Endothelial cell of umbilical vein (primary cell): Measurements from ENCODE around the gene C16orf82. TPM values are rescaled to one million over a fixed set of nuclear protein-coding genes. Genes with fewer than 3 reads are reported as not detected.

ENCODE experiments used
- BruUV-seq: library from RNA; stranded (reverse); fragments of 400-500 nt; replicated peaks from 2 replicates; lab custom pipeline; 2021; lab: Mats Ljungman, UMichigan
- CTCF ChIA-PET: fragments of 300-600, 350-600 bp; sonication (Branson Sonifier 250); formaldehyde crosslinking; loops from one replicate; lab custom pipeline; 2021; ENCODE audit warnings: antibody characterized with exemption, inconsistent platforms; lab: Charles Lee
- POLR2A ChIA-PET: fragments of 300-600, 350-600 bp; sonication (Branson Sonifier 250); formaldehyde crosslinking; loops from one replicate; lab custom pipeline; 2021; ENCODE audit warnings: antibody characterized with exemption, inconsistent platforms; lab: Charles Lee
- DNase-seq: peaks from one replicate; pipeline ENCODE4 v3.0.0-alpha.2; 2011; ENCODE audit warnings: low read depth, low spot score
- FAIRE-seq: peaks from 2 replicates; lab custom pipeline; 2011; peaks lifted over from hg19 to GRCh38; lab: Jason Lieb, UNC
- H2AFZ ChIP-seq: 2 replicates; pipeline ENCODE4 v1.6.0; 2012; ENCODE audit warnings: low read depth, low read length, control low read depth, inconsistent platforms
- H3K27ac ChIP-seq: 2 replicates; pipeline ENCODE4 v1.5.1; 2011; ENCODE audit warnings: low read depth, mild to moderate bottlenecking, control low read depth, low read length, moderate library complexity; ENCODE audit not compliant: insufficient read depth
- H3K27me3 ChIP-seq, 2 experiments: 2 replicates each; pipeline versions ENCODE4 v1.6.0 to v1.6.1; 2011; ENCODE audit warnings: low read length in 2 of 2, mixed read lengths in 1 of 2; ENCODE audit not compliant: control insufficient read depth in 2 of 2, insufficient read depth in 2 of 2
- H3K36me3 ChIP-seq, 2 experiments: 2 replicates in 1 of 2; 3 replicates in 1 of 2; pipeline ENCODE4 v1.5.1; 2011; ENCODE audit warnings: low read length in 2 of 2, mild to moderate bottlenecking in 1 of 2, moderate library complexity in 1 of 2; ENCODE audit not compliant: control insufficient read depth in 2 of 2, insufficient read depth in 2 of 2; ENCODE audit errors: extremely low read depth in 1 of 2
- H3K4me1 ChIP-seq: 3 replicates; pipeline ENCODE4 v1.5.1; 2011; ENCODE audit warnings: mild to moderate bottlenecking, low read length; ENCODE audit not compliant: control insufficient read depth, insufficient read depth; ENCODE audit errors: extremely low read depth
- H3K4me2 ChIP-seq: 2 replicates; pipeline ENCODE4 v1.6.1; 2011; ENCODE audit warnings: low read length, control low read depth, mixed read lengths; ENCODE audit not compliant: insufficient read depth
- H3K4me3 ChIP-seq, 3 experiments: fragments of 200-600 bp in 1 of 3; sonication (generic), shearing (Covaris generic) in 1 of 3; replicated peaks in 1 of 3; 2 replicates each; pipeline ENCODE4 v1.5.1; 2011 to 2016; ENCODE audit warnings: control low read depth in 3 of 3, low read length in 3 of 3, mild to moderate bottlenecking in 2 of 3, inconsistent platforms in 1 of 3, low read depth in 1 of 3, moderate library complexity in 1 of 3; ENCODE audit not compliant: insufficient read depth in 1 of 3
- H3K79me2 ChIP-seq: 2 replicates; pipeline ENCODE4 v1.6.0; 2012; ENCODE audit warnings: low read length, inconsistent platforms; ENCODE audit not compliant: control insufficient read depth, insufficient read depth
- H3K9ac ChIP-seq: replicated peaks from 2 replicates; pipeline ENCODE3; 2011; ENCODE audit warnings: low read length, control low read depth; ENCODE audit not compliant: insufficient read depth; ENCODE audit errors: extremely low read depth
- H3K9me1 ChIP-seq: replicated peaks from 3 replicates; pipeline ENCODE4 v1.6.0; 2011; ENCODE audit warnings: mild to moderate bottlenecking, low read length; ENCODE audit not compliant: control insufficient read depth, insufficient read depth; ENCODE audit errors: extremely low read depth
- H3K9me3 ChIP-seq: replicated peaks from 2 replicates; pipeline ENCODE4 v1.5.1; 2012; ENCODE audit warnings: low read length, inconsistent platforms; ENCODE audit not compliant: control insufficient read depth, insufficient read depth
- H4K20me1 ChIP-seq: replicated peaks from 2 replicates; pipeline ENCODE3; 2011; ENCODE audit warnings: mild to moderate bottlenecking, low read length; ENCODE audit not compliant: control insufficient read depth, insufficient read depth; ENCODE audit errors: extremely low read depth
- CTCF ChIP-seq, 2 donors: IDR thresholded peaks; 1 replicate in 1 of 2; 2 replicates in 1 of 2; pipeline ENCODE4 v1.5.1; 2011; ENCODE audit warnings: low read length in 2 of 2, mild to moderate bottlenecking in 2 of 2, moderate library complexity in 2 of 2, control low read depth in 1 of 2, inconsistent platforms in 1 of 2, low read depth in 1 of 2; ENCODE audit not compliant: insufficient read depth in 1 of 2; ENCODE audit errors: extremely low read depth in 1 of 2
- EZH2 ChIP-seq: IDR thresholded peaks from 2 replicates; pipeline ENCODE4 v1.6.1; 2012; ENCODE audit warnings: borderline replicate concordance, low read depth, mild to moderate bottlenecking, moderate library complexity, low read length, inconsistent platforms; ENCODE audit not compliant: severe bottlenecking
- FOS ChIP-seq: IDR thresholded peaks from 2 replicates; pipeline ENCODE4 v1.6.1; 2011; ENCODE audit warnings: mild to moderate bottlenecking, low read length, moderate library complexity, borderline replicate concordance; ENCODE audit not compliant: insufficient read depth
- GATA2 ChIP-seq: IDR thresholded peaks from 2 replicates; pipeline ENCODE4 v1.7.0; 2011; ENCODE audit warnings: low read depth, mild to moderate bottlenecking, moderate library complexity, mixed read lengths, low read length; ENCODE audit not compliant: insufficient read length, insufficient read depth
- JUN ChIP-seq: IDR thresholded peaks from 2 replicates; pipeline ENCODE4 v1.6.1; 2011; ENCODE audit warnings: borderline replicate concordance, low read depth; ENCODE audit not compliant: insufficient read length, insufficient read depth
- MAX ChIP-seq: IDR thresholded peaks from 2 replicates; pipeline ENCODE4 v1.6.1; 2011; ENCODE audit not compliant: insufficient read depth, insufficient read length
- MYC ChIP-seq: IDR thresholded peaks from one replicate; pipeline ENCODE4 v1.6.1; 2011; ENCODE audit warnings: mild to moderate bottlenecking, low read depth, low read length
- POLR2A ChIP-seq: IDR thresholded peaks from 2 replicates; pipeline ENCODE4 v1.6.1; 2012; ENCODE audit warnings: low read depth, mild to moderate bottlenecking, control low read depth, low read length
- POLR2AphosphoS5 ChIP-seq: IDR thresholded peaks from 2 replicates; pipeline ENCODE4 v1.6.1; 2012; ENCODE audit warnings: low read depth, mild to moderate bottlenecking, control low read depth, low read length, moderate library complexity; ENCODE audit not compliant: insufficient read depth
- dilution Hi-C: fragments of 300-500 bp; cut with MboI; formaldehyde crosslinking; loops from one replicate; pipeline ENCODE4 v1.15.0; 2019; ENCODE audit warnings: low sequenced_read_pairs; ENCODE audit not compliant: extremely low pct_ligation_motif_present
- intact Hi-C: fragments of 100-400 bp; cut with micrococcal nuclease; formaldehyde crosslinking; loops from one replicate; pipeline ENCODE4 v1.10.0; 2022
- polyA plus RNA-seq, 4 experiments: library from polyadenylated mRNA; depleted of rRNA in 3 of 4; stranded (reverse) in 3 of 4; unstranded in 1 of 4; fragments of >200 nt; gene quantifications; 2 replicates each; pipeline versions ENCODE4 v1.2.1 to v1.2.3, GENCODE V29; 2011 to 2012; ENCODE audit warnings: missing spikeins in 1 of 4
- total RNA-seq: library from RNA; stranded (reverse); gene quantifications from 2 replicates; pipeline ENCODE4 v1.2.3, GENCODE V29; 2021

Gene C16orf82
- total and polyA plus RNA-seq, 2 donors (not counting 3 experiments of a cell fraction or from before 2014, with no cell fraction given): not detected

- H3K4me3 ChIP-seq: no peak overlapping the region
- ChIA-PET CTCF (interaction anchor here (3.0 kb wide), 1 partner anchor 12 kb away, joined by 21 read pairs; no protein-coding TSS in a partner anchor), POLR2A (no interaction called here)
- no peak for DNase-seq
- intact Hi-C loops: no loop called here
- no peaks in the 10 kb centered on the region for H3K9me1 ChIP-seq
- dilution Hi-C loops: no loop called here
- no peaks in the 10 kb centered on the region for H3K4me1 ChIP-seq
- H3K9ac ChIP-seq: no peak overlapping the region
- no peak overlapping the region for H2AFZ ChIP-seq
- no TSS peak for BruUV-seq
- no peak overlapping the region for H3K27ac ChIP-seq
- no peaks in the 10 kb centered on the region for H3K9me3 ChIP-seq
- no peaks in the 10 kb centered on the region for H3K36me3 ChIP-seq
- FAIRE-seq: no peak
- no peak for TF ChIP-seq POLR2AphosphoS5
- TF ChIP-seq FOS: no peak
- TF ChIP-seq JUN: no peak
- TF ChIP-seq MAX: no peak
- no peak for TF ChIP-seq POLR2A
- no peak for TF ChIP-seq CTCF (IDR thresholded peaks at IDR 0.05; ENCODE audit: extremely low read depth in 1 of 2, insufficient read depth in 1 of 2, low read depth in 1 of 2, low read length in 2 of 2)
- TF ChIP-seq MYC: no peak
- no peak for TF ChIP-seq EZH2
- TF ChIP-seq GATA2: no peak
- H3K79me2 ChIP-seq: no peaks in the 10 kb centered on the region
- H4K20me1 ChIP-seq: no peaks in the 10 kb centered on the region
- no peak overlapping the region for H3K4me2 ChIP-seq
- H3K27me3 ChIP-seq: no peaks in the 10 kb centered on the region
These were observed 31.1 kb downstream of the C16orf82 start for GRCh38 chr16:27097800-27098230.
